WTC11 (cell line): ENCODE data around the gene CLEC16A. TPM values are rescaled to one million over a fixed set of nuclear protein-coding genes. Genes with fewer than 3 reads are reported as not detected.

Experiments
- ATAC-seq: fragments of 200-7000 bp; cut with Tn5 transposase; 2 replicates; pipeline ENCODE4 v1.10.0; 2021; ENCODE audit warnings: mild to moderate bottlenecking, moderate library complexity
- CTCF ChIA-PET: fragments of 300-600 bp; sonication (Branson Sonifier 250); formaldehyde crosslinking; loops from one replicate; lab custom pipeline; 2021; ENCODE audit warnings: antibody characterized with exemption; lab: Charles Lee
- POLR2A ChIA-PET: fragments of 350-600 bp; sonication (Branson Sonifier 250); formaldehyde crosslinking; loops from one replicate; lab custom pipeline; 2021; ENCODE audit warnings: antibody characterized with exemption; lab: Charles Lee
- DNase-seq: peaks from one replicate; pipeline ENCODE4 v3.0.0; 2021; ENCODE audit warnings: low spot score
- H3K27ac Mint-ChIP-seq: 2 replicates; pipeline ENCODE4 v1.8.0; 2021; ENCODE audit warnings: mixed read lengths
- H3K27me3 Mint-ChIP-seq: 2 replicates; pipeline ENCODE4 v1.8.0; 2021; ENCODE audit warnings: low read depth, mild to moderate bottlenecking, moderate library complexity, mixed read lengths
- H3K36me3 Mint-ChIP-seq: 2 replicates; pipeline ENCODE4 v1.8.0; 2021; ENCODE audit warnings: mixed read lengths
- H3K4me1 Mint-ChIP-seq: 2 replicates; pipeline ENCODE4 v1.8.0; 2022; ENCODE audit warnings: mixed read lengths
- H3K4me3 Mint-ChIP-seq: 2 replicates; pipeline ENCODE4 v1.8.0; 2021; ENCODE audit warnings: mild to moderate bottlenecking, moderate library complexity, mixed read lengths
- H3K9me3 Mint-ChIP-seq: 2 replicates; pipeline ENCODE4 v1.8.0; 2021; ENCODE audit warnings: mixed read lengths
- FOXK1 ChIP-seq: sonication (generic); formaldehyde crosslinking; IDR thresholded peaks from 2 replicates; pipeline ENCODE4 v1.8.0; 2022; ENCODE audit warnings: mild to moderate bottlenecking, moderate library complexity, missing genetic modification reagents
- FOXP1 ChIP-seq: sonication (generic); formaldehyde crosslinking; IDR thresholded peaks from 2 replicates; pipeline ENCODE4 v1.8.0; 2022; ENCODE audit warnings: missing genetic modification reagents, mild to moderate bottlenecking, moderate library complexity, borderline replicate concordance
- KAT7 ChIP-seq: sonication (generic); formaldehyde crosslinking; IDR thresholded peaks from 2 replicates; pipeline ENCODE4 v1.8.1; 2023; ENCODE audit warnings: missing genetic modification reagents, mild to moderate bottlenecking, borderline replicate concordance
- MXD4 ChIP-seq: fragments of 250-450 bp; sonication (Bioruptor Pico); IDR thresholded peaks from 2 replicates; pipeline ENCODE4 v1.8.0; 2021; ENCODE audit warnings: mild to moderate bottlenecking, moderate library complexity, borderline replicate concordance
- NFYB ChIP-seq: sonication (generic); formaldehyde crosslinking; conservative IDR thresholded peaks from 2 replicates; pipeline ENCODE4 v1.8.0; 2022; ENCODE audit warnings: low read depth, missing genetic modification reagents
- NR3C1 ChIP-seq: sonication (generic); formaldehyde crosslinking; conservative IDR thresholded peaks from 2 replicates; pipeline ENCODE4 v1.8.1; 2023; ENCODE audit warnings: low read depth, mild to moderate bottlenecking, missing genetic modification reagents
- RELA ChIP-seq: sonication (generic); formaldehyde crosslinking; IDR thresholded peaks from 2 replicates; pipeline ENCODE4 v1.8.1; 2022; ENCODE audit warnings: missing genetic modification reagents, mild to moderate bottlenecking, borderline replicate concordance
- SMAD3 ChIP-seq: sonication (generic); formaldehyde crosslinking; IDR thresholded peaks from 2 replicates; pipeline ENCODE4 v1.8.0; 2022; ENCODE audit warnings: missing genetic modification reagents, mild to moderate bottlenecking, borderline replicate concordance
- SMAD4 ChIP-seq: sonication (generic); formaldehyde crosslinking; IDR thresholded peaks from 2 replicates; pipeline ENCODE4 v1.8.0; 2022; ENCODE audit warnings: mild to moderate bottlenecking, missing genetic modification reagents
- SOX15 ChIP-seq: fragments of 250-450 bp; sonication (Bioruptor Pico); IDR thresholded peaks from 2 replicates; pipeline ENCODE4 v1.9.0; 2021; ENCODE audit warnings: mild to moderate bottlenecking
- SP1 ChIP-seq: sonication (generic); formaldehyde crosslinking; conservative IDR thresholded peaks from 2 replicates; pipeline ENCODE4 v1.8.1; 2022; ENCODE audit warnings: missing genetic modification reagents
- TP53 ChIP-seq: sonication (generic); formaldehyde crosslinking; IDR thresholded peaks from 2 replicates; pipeline ENCODE4 v1.8.1; 2023; ENCODE audit warnings: mild to moderate bottlenecking, missing genetic modification reagents
- USF1 ChIP-seq: sonication (generic); formaldehyde crosslinking; IDR thresholded peaks from 2 replicates; pipeline ENCODE4 v1.8.0; 2022; ENCODE audit warnings: mild to moderate bottlenecking, missing genetic modification reagents
- USF2 ChIP-seq: sonication (generic); formaldehyde crosslinking; IDR thresholded peaks from 2 replicates; pipeline ENCODE4 v1.8.1; 2023; ENCODE audit warnings: mild to moderate bottlenecking, missing genetic modification reagents, moderate library complexity
- ZNF232 ChIP-seq: sonication (generic); formaldehyde crosslinking; IDR thresholded peaks from 2 replicates; pipeline ENCODE4 v1.8.0; 2022; ENCODE audit warnings: mild to moderate bottlenecking, missing genetic modification reagents
- ZNF512 ChIP-seq: sonication (generic); formaldehyde crosslinking; IDR thresholded peaks from 2 replicates; pipeline ENCODE4 v1.8.1; 2022; ENCODE audit warnings: missing genetic modification reagents, borderline replicate concordance
- ZNF532 ChIP-seq: fragments of 250-450 bp; sonication (Bioruptor Pico); IDR thresholded peaks from 2 replicates; pipeline ENCODE4 v1.9.0; 2021; ENCODE audit warnings: mild to moderate bottlenecking, borderline replicate concordance
- total RNA-seq: library from RNA; stranded (reverse); gene quantifications from 3 replicates; pipeline ENCODE4 v1.2.3, GENCODE V29; 2021
- TF ChIP-seq, protein P1 (sequence below): sonication (generic); formaldehyde crosslinking; IDR thresholded peaks from 2 replicates; pipeline ENCODE4 v1.8.0; 2023; ENCODE audit warnings: missing genetic modification reagents, mild to moderate bottlenecking, borderline replicate concordance
- TF ChIP-seq, protein P2 (sequence below): sonication (generic); formaldehyde crosslinking; IDR thresholded peaks from 2 replicates; pipeline ENCODE4 v1.8.1; 2023; ENCODE audit warnings: mild to moderate bottlenecking, missing genetic modification reagents
- TF ChIP-seq, protein P3 (sequence below): fragments of 200-600 bp; IDR thresholded peaks from 2 replicates; pipeline ENCODE4 v1.8.0; 2022; ENCODE audit warnings: antibody characterized with exemption

CLEC16A gene
- total RNA-seq, 1 experiment from 2014 or later = 14.4 TPM

- no peak for DNase-seq
- H3K27ac Mint-ChIP-seq = no peak overlapping the region
- H3K4me3 Mint-ChIP-seq = no peak overlapping the region
- TF ChIP-seq FOXP1 (CRISPR knock-in tag) (no peak), NR3C1 (CRISPR knock-in tag) (no peak), ZNF512 (CRISPR knock-in tag) (no peak), KAT7 (CRISPR knock-in tag) (no peak), SOX15 (CRISPR knock-in tag) (no peak), TP53 (CRISPR knock-in tag) (no peak), FOXK1 (no peak), MXD4 (no peak), ZNF532 (no peak), ZNF232 (CRISPR knock-in tag) (no peak), SMAD4 (CRISPR knock-in tag) (no peak), USF1 (CRISPR knock-in tag) (no peak), NFYB (CRISPR knock-in tag) (no peak), USF2 (CRISPR knock-in tag) (no peak), SP1 (no peak), SMAD3 (CRISPR knock-in tag) (no peak), RELA (CRISPR knock-in tag) (no peak)
- TF ChIP-seq, protein P1, sequence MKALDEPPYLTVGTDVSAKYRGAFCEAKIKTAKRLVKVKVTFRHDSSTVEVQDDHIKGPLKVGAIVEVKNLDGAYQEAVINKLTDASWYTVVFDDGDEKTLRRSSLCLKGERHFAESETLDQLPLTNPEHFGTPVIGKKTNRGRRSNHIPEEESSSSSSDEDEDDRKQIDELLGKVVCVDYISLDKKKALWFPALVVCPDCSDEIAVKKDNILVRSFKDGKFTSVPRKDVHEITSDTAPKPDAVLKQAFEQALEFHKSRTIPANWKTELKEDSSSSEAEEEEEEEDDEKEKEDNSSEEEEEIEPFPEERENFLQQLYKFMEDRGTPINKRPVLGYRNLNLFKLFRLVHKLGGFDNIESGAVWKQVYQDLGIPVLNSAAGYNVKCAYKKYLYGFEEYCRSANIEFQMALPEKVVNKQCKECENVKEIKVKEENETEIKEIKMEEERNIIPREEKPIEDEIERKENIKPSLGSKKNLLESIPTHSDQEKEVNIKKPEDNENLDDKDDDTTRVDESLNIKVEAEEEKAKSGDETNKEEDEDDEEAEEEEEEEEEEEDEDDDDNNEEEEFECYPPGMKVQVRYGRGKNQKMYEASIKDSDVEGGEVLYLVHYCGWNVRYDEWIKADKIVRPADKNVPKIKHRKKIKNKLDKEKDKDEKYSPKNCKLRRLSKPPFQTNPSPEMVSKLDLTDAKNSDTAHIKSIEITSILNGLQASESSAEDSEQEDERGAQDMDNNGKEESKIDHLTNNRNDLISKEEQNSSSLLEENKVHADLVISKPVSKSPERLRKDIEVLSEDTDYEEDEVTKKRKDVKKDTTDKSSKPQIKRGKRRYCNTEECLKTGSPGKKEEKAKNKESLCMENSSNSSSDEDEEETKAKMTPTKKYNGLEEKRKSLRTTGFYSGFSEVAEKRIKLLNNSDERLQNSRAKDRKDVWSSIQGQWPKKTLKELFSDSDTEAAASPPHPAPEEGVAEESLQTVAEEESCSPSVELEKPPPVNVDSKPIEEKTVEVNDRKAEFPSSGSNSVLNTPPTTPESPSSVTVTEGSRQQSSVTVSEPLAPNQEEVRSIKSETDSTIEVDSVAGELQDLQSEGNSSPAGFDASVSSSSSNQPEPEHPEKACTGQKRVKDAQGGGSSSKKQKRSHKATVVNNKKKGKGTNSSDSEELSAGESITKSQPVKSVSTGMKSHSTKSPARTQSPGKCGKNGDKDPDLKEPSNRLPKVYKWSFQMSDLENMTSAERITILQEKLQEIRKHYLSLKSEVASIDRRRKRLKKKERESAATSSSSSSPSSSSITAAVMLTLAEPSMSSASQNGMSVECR (CRISPR knock-in tag) = no peak
- TF ChIP-seq, protein P2, sequence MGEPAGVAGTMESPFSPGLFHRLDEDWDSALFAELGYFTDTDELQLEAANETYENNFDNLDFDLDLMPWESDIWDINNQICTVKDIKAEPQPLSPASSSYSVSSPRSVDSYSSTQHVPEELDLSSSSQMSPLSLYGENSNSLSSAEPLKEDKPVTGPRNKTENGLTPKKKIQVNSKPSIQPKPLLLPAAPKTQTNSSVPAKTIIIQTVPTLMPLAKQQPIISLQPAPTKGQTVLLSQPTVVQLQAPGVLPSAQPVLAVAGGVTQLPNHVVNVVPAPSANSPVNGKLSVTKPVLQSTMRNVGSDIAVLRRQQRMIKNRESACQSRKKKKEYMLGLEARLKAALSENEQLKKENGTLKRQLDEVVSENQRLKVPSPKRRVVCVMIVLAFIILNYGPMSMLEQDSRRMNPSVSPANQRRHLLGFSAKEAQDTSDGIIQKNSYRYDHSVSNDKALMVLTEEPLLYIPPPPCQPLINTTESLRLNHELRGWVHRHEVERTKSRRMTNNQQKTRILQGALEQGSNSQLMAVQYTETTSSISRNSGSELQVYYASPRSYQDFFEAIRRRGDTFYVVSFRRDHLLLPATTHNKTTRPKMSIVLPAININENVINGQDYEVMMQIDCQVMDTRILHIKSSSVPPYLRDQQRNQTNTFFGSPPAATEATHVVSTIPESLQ = no peak
- TF ChIP-seq, protein P3, sequence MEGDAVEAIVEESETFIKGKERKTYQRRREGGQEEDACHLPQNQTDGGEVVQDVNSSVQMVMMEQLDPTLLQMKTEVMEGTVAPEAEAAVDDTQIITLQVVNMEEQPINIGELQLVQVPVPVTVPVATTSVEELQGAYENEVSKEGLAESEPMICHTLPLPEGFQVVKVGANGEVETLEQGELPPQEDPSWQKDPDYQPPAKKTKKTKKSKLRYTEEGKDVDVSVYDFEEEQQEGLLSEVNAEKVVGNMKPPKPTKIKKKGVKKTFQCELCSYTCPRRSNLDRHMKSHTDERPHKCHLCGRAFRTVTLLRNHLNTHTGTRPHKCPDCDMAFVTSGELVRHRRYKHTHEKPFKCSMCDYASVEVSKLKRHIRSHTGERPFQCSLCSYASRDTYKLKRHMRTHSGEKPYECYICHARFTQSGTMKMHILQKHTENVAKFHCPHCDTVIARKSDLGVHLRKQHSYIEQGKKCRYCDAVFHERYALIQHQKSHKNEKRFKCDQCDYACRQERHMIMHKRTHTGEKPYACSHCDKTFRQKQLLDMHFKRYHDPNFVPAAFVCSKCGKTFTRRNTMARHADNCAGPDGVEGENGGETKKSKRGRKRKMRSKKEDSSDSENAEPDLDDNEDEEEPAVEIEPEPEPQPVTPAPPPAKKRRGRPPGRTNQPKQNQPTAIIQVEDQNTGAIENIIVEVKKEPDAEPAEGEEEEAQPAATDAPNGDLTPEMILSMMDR = no peak
- POLR2A ChIA-PET = no interaction called here
- CTCF ChIA-PET = interaction anchor here (0.6 kb wide), 1 partner anchor 351 kb away, joined by 3 read pairs; no protein-coding TSS in a partner anchor
- peaks cover 8% of the 10 kb centered on the region for H3K4me1 Mint-ChIP-seq
- H3K27me3 Mint-ChIP-seq = no peaks in the 10 kb centered on the region
- ATAC-seq = no peak
- no peaks in the 10 kb centered on the region for H3K36me3 Mint-ChIP-seq
- H3K9me3 Mint-ChIP-seq = no peaks in the 10 kb centered on the region
Measured at GRCh38 chr16:11066261-11066870, 122.0 kb downstream of the CLEC16A start.
